AG08395 (cell line): ENCODE results near the gene RPS6KA4.

Source experiments
- DNase-seq: peaks from one replicate; pipeline ENCODE4 v3.0.0; 2012; ENCODE audit warnings: mixed read lengths, low spot score

Gene RPS6KA4

DNA sequence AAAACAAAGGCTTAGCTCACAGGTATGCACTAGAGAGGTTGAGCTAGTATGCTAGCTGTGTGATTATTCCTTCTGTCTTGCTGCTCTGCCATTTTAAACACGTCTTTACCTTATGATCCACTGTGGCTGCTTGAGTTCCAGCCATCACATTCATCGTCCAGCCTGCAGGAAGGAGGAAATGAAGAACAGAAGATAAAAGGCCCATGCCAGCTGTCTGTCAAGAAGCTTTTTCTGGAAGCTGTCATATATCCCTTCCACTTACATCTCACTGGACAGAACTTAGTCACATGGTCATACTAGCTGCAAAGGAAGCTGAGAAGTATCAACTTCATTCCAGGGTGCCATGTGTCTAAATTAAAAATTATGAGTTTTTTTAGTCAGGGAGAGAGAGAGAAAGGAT, 31.6 kb upstream of the RPS6KA4 start:
- no peak for DNase-seq

- no peak for DNase-seq
These were observed 31.0 kb upstream of the RPS6KA4 start for GRCh38 chr11:64327993-64328392.

DNA sequence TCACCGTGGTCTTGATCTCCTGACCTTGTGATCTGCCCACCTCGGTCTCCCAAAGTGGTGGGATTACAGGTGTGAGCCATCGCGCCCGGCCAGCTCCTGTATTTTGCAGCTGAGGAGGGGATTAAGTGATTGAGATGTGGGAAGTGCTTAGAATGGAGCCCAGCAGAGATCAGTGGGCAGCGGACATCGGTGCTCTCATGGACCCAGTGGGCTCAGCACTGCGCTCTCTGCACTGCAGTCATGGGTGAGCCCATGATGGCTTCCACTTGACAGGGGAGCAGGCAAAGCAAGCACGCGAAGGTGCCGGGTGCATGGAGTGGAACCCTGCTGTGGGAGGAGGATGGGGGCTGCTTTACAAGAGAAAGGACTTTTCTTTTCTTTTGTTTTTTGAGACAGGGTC, 28.1 kb upstream of the RPS6KA4 start:
- no peak for DNase-seq

DNA sequence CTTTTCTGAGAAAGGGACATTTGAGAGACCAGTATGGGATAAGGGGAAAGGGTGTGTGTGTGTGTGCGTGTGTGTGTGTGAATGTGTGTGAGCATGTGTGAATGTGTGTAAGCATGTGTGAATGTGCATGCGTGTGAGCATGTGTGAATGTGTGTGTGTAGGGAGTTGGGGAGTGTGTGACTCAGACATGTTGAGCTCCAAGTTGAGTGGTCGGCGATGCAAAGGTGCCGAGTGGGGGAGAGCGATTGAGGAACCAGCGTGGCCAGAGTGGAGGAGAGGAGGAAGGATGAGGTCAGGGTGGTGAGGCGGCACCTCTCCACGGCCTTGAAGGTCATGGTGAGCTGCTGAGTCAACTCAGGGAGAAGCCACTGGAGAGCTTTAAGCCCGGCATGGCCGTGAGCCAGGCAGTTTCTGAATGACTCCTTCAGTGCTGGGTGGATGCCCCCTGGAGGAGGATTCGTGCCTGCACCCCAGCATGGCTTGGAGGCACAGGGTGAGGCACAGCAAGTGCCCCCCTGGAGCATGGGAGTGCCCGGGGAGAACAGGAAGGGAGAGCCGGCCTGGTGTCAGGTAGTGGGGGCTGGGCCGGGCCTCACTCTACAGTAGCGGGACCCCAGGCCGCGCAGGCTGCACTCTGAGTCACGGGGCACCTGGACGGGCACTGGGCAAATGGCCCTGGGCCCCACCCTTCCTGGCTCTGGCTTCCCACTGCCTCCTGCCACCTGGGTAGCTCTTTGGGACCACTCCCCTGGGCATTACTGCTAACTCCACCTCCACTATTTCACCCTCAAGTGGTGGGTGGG, 27.2 kb upstream of the RPS6KA4 start:
- peak; percentile 93 for DNase-seq

- DNase-seq, result no peak
These were observed 25.4 kb upstream of the RPS6KA4 start for GRCh38 chr11:64333556-64333955.

DNA sequence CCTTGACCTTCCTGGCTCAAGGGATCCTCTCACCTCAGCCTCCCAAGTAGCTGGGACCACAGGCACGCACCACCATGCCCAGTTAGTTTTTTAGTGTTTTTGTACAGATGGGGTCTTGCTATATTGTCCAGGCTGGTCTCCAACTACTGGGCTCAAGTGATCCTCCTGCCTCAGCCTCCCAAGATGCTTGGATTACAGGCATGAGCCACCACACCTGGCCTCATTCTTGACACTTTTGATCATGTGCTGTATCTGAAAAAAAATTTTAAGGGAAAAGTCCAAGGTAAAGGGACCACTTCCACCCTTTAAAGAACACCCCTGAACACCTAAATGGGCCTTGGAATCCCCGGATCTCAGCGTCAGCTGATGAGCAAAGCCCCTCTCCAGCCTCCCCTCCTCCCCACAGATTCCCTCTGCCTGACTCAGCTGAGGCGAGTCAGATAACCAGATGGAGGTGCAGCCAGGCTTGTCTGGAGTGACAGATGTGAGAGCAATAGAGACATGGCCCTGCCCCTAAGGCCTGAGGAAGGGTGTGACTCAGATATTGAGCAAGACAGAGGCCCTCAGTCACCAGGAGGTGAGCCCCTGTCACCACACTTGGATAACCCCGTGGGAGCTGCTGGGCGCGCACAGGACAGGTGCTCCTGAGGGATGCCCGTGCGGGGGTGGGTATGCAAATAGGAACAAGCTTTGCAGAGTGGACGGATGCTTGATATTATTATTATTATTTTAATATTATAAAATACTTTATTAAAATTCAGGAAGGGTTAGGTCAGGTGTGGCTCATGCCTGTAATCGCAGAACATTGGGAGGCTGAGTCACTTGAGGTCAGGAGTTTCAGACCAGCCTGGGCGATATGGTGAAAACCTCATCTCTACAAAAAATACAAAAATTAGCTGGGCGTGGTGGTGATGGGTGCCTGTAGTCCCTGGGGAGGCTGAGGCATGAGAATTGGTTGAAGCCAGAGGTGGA, 23.9 kb upstream of the RPS6KA4 start:
- DNase-seq, result peak; percentile 94

DNA sequence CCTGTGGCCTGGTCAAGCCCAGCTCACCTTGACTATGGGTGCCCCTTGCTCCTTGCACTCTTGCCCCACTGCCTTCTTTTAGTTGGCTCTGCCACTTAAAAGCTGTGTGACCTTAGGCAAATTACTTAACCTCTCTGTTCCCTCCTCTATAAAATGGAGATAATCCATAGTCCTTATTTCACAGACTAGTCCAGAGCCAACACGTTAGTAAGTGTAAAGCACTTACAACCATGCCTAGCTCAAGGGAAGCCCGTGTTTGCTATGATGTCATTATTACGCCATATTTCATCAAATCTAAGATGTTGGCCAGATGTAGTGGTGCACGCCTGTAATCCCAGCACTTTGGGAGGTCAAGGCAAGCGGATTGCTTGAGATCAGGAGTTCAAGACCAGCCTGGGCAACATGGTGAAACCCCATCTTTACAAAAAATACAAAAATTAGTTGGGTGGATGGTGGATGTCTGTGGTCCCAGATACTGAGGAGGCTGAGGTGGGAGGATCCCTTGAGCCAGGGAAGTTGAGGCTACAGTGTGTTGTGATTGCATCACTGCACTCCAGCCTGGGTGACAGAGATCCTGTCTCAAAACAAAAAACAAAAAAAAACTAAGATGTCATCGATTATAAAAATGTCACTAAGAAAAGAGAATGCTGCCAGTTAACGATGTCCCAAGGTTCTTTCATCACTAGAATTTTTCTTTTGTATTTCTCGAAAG, 21.3 kb upstream of the RPS6KA4 start:
- no peak for DNase-seq

DNA sequence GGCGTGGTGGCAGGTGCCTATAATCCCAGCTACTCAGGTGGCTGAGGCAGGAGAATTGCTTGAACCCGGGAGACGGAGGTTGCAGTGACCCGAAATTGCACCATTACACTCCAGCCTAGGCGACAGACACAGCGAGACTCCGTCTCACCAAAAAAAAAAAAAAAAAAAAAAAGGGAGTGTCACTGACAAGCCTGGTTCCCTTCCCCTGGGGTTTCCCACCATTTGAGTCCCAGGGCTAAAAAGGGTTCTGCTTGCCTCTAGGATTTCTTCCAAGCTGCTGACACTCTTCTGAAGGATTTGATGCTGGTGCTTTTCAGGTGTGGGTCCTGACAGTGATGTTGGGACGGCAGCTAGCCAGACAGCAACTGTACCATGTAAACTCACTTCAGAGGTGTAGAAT, 20.2 kb upstream of the RPS6KA4 start:
- DNase-seq, result no peak

GRCh38 chr11:64339286-64339685, 19.7 kb upstream of the RPS6KA4 start:
- no peak for DNase-seq

GRCh38 chr11:64339754-64340408, 19.1 kb upstream of the RPS6KA4 start, which contains the start of gene CCDC88B:
Gene CCDC88B, plus strand, starts transcription at chr11:64340204. Its CDS starts 63 bp downstream, at chr11:64340267.
- DNase-seq, result no peak

- DNase-seq, result no peak
These were observed 18.2 kb upstream of the RPS6KA4 start for GRCh38 chr11:64340671-64341335.

DNA sequence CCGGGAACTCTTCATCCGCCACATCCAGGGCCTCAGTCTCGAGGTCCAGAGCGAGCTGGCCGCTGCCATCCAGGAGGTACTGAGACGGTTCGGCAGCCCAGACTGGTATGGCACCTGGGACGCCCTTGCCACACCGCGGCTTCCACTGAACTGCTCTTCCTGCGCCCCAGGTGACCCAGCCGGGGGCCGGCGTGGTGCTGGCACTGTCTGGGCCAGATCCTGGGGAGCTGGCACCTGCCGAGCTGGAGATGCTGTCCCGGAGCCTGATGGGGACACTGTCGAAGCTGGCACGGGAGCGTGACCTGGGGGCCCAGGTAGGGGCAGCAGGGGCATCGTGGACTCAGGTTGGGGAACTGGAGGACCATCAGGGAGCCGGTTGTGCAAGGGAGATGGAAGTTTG, 17.5 kb upstream of the RPS6KA4 start:
- DNase-seq, result no peak

DNA sequence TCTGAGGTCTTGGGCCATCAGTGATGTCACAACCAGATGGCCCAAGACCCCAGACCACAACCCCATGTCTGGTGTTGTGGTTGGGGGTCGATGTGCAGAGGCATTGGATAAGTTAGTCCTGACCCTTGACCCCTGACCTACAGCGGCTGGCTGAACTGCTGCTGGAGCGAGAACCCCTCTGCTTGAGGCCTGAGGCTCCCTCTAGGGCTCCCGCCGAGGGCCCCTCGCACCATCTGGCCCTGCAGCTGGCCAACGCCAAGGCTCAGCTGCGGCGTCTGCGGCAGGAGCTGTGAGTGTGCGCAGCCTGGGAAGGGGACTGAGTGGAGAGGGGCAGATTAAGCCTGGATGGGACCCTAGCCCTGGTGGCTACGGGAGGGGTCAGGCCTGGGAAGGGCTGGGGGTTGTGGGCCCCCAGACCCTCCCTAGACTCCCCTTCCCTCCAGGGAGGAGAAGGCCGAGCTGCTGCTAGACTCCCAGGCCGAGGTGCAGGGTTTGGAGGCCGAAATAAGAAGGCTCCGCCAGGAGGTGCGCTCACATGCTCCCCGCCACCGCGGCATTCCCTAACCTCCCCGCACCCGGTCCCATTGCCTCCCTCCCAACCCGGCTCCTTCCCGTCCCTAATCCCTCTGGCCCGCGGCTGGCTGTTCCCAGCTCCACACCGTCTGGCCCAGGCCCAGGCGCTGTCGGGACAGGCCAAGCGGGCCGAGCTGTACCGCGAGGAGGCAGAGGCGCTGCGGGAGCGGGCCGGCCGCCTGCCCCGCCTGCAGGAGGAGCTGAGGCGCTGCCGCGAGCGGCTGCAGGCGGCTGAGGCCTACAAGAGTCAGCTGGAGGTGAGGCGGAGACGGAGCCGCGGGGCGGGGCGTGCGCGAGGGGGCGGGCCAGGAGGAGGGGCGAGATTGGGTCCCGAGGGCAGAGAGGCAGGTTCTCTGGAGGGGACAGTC, 16.8 kb upstream of the RPS6KA4 start:
- DNase-seq, result peak; percentile 94

DNA sequence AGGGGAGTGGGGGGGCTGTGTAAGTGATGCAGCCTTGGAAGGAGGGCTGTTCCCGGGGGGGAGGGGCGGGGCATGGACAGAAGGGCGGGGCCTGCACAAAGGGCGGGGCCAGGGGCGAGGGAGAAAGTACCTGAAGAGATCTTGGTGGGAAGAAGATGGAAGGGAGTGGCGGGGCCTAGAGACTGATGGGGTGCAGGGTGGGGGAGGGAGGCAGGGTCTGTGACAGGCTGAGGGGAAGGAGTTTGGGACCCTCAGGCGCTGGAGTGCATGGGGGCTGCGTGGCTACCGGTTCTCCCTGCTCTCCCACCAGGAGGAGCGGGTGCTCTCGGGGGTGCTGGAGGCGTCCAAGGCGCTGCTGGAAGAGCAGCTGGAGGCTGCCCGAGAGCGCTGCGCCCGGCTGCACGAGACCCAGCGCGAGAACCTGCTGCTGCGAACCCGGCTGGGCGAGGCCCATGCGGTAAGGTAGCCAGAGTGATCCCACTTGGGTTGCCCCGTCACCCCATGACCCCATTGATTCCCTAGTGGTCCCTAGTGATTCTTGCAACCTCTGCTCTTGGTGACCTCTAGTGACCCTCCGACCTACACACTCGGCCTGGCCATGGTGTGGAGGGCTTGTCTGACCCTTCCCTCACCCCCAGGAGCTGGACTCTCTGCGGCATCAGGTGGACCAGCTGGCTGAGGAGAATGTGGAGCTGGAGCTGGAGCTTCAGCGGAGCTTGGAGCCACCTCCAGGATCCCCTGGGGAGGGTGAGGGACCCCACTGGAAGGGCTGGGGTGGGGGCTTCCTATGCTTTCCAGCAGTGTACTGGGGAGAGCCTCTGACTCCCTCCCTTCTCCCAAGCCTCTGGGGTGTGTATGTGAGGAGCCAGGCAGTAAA, 15.9 kb upstream of the RPS6KA4 start:
- no peak for DNase-seq

DNA sequence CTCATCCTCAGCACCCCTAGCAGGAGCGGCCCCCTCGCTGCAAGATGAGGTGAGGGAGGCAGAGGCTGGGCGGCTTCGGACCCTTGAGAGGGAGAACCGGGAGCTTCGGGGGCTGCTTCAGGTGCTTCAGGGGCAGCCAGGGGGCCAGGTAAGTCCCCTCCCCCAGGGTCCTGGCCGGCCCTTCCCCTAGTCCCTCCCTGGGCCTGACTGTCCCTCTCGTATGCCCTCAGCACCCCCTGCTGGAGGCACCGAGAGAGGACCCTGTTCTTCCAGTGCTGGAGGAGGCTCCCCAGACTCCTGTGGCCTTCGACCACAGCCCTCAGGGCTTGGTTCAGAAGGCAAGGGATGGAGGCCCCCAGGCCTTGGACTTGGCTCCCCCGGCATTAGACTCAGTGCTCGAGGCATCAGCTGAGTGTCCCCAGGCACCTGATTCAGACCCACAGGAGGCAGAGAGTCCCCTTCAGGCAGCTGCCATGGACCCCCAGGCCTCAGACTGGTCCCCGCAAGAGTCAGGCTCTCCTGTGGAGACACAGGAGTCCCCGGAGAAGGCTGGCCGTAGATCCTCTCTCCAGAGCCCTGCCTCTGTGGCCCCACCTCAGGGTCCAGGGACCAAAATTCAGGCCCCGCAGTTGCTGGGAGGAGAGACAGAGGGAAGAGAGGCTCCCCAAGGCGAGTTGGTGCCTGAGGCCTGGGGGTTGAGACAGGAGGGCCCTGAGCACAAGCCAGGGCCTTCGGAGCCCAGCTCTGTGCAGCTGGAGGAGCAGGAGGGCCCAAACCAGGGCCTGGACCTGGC, 15.0 kb upstream of the RPS6KA4 start:
- DNase-seq, result no peak

- no peak for DNase-seq
These were observed 14.2 kb upstream of the RPS6KA4 start for GRCh38 chr11:64344787-64345186.

DNA sequence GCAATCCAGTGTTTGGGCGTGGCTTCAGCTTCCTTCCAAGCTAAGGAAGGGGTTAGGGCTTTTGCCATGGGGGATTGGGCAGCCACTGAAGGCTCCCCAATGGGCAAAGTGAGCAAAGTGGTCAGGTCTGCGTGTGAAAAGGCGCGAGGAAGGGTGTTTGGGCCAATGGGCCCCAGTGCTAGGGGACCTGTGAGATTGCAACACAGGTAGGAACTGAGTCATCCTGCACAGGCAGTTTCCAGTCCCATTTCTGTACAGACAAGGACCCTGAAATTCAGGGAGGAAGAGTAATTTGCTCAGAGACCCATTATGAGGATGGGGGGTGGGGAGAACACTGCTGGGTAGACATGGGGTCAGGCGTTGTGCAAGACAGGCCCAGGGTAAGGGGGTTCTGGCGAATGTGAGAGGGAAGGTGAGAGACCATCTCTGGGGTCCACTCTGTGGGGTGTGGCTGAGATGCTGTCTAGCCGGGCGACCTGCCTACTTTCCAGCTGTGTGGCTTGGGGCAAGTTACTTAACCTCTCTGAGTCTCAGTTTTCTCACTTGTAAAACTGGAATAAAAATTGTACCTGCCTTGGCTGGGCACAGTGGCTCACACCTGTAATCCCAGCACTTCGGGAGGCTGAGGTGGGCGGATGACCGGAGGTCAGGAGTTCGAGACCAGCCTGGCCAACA, 11.6 kb upstream of the RPS6KA4 start:
- DNase-seq, result no peak
